NCI-H510A (cell line): Measurements from ENCODE around the gene RPS19BP1.

Source experiments
- DNase-seq: peaks from one replicate; lab custom pipeline; 2025; lab: John Stamatoyannopoulos, UW

The RPS19BP1 gene

GRCh38 chr22:39559456-39560105 lies 27.0 kb upstream of the RPS19BP1 start:
- no peak for DNase-seq

- DNase-seq: no peak
Observed at GRCh38 chr22:39558950-39559349, 26.4 kb upstream of the RPS19BP1 start.

GRCh38 chr22:39558254-39558727 lies 25.7 kb upstream of the RPS19BP1 start:
- no peak for DNase-seq

- no peak for DNase-seq
Observed at GRCh38 chr22:39556970-39557841, 24.7 kb upstream of the RPS19BP1 start.

- no peak for DNase-seq
Observed at GRCh38 chr22:39554151-39554550, 21.6 kb upstream of the RPS19BP1 start.

- no peak for DNase-seq
Observed at GRCh38 chr22:39553429-39553828, 20.9 kb upstream of the RPS19BP1 start.

- DNase-seq: no peak
Observed at GRCh38 chr22:39547587-39547947, 15.0 kb upstream of the RPS19BP1 start.

GRCh38 chr22:39546889-39547586 lies 14.5 kb upstream of the RPS19BP1 start:
- no peak for DNase-seq

- no peak for DNase-seq
Observed at GRCh38 chr22:39545386-39546365, 13.1 kb upstream of the RPS19BP1 start.

- DNase-seq: no peak
Observed at GRCh38 chr22:39543095-39543494, 10.5 kb upstream of the RPS19BP1 start.

- no peak for DNase-seq
Observed at GRCh38 chr22:39537975-39538374, 5.4 kb upstream of the RPS19BP1 start.

GRCh38 chr22:39536711-39537110 lies 4.2 kb upstream of the RPS19BP1 start:
- DNase-seq: no peak

- DNase-seq: no peak
Observed at GRCh38 chr22:39535831-39536449, 3.4 kb upstream of the RPS19BP1 start.

- DNase-seq: no peak
Observed at GRCh38 chr22:39535357-39535725, 2.8 kb upstream of the RPS19BP1 start.

- peak; percentile 64 for DNase-seq
Observed at GRCh38 chr22:39534591-39535356, 2.2 kb upstream of the RPS19BP1 start.

- DNase-seq: no peak
Observed at GRCh38 chr22:39534092-39534506, 1.6 kb upstream of the RPS19BP1 start.

- no peak for DNase-seq
Observed at GRCh38 chr22:39530692-39531331, 1.7 kb downstream of the RPS19BP1 start.

- no peak for DNase-seq
Observed at GRCh38 chr22:39530116-39530515, 2.4 kb downstream of the RPS19BP1 start.

GRCh38 chr22:39529487-39529851 lies 3.1 kb downstream of the RPS19BP1 start:
- no peak for DNase-seq
